KOPT-K1 (cell line): ENCODE results near the gene TTC39A.

Source experiments
- H3K27ac ChIP-seq: fragments of 200-600 bp; sonication (generic); 2 replicates; pipeline ENCODE4 v1.5.1; 2016; ENCODE audit warnings: antibody characterized with exemption, mild to moderate bottlenecking, low read depth, low read length; ENCODE audit not compliant: poor library complexity, severe bottlenecking
- H3K36me3 ChIP-seq: fragments of 200-600 bp; sonication (generic); 2 replicates; pipeline ENCODE4 v1.5.1; 2017; ENCODE audit warnings: antibody characterized with exemption, mild to moderate bottlenecking, low read length, moderate library complexity; ENCODE audit not compliant: insufficient read depth
- H3K9me3 ChIP-seq: fragments of 200-600 bp; sonication (generic); 2 replicates; pipeline ENCODE4 v1.5.1; 2017; ENCODE audit warnings: antibody characterized with exemption, low read length, mild to moderate bottlenecking; ENCODE audit not compliant: insufficient read depth, poor library complexity, severe bottlenecking

Gene TTC39A

DNA sequence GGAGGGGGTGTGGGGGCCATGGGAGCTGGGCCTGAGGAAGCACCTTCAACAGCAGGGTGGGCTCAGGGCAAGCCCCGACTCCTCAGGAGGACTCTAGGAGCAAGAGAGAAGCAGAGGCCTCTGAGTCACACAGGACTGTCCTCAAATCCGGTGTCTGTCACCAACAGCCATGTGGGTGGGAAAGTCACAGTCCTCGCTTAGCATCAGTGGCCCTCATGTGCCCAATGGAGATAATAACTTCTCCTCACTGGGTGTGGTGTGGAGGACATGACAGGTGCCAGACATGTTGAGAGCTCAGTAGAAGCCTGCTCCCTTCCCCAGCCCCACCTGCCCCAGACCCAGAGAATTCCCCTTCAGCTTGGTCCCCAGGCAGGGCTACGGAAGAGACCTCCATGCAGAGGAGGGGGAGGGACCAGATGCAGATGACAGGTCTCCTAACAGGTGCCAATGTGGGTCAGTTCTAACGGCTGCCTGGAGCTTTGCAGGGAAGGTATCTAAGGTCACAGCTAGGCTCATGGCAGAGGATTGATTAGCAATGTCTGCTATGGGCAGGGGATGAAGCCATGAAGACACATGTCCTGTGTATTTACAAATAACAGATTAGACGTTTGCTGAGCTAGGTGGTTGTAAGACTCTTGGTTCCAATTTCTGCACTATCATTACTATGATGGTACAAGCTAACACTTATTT, 30.2 kb downstream of the TTC39A start:
- H3K27ac ChIP-seq, result no peak overlapping the region
- H3K9me3 ChIP-seq, result peaks cover 4% of the 10 kb centered on the region
- H3K36me3 ChIP-seq, result no peaks in the 10 kb centered on the region

DNA sequence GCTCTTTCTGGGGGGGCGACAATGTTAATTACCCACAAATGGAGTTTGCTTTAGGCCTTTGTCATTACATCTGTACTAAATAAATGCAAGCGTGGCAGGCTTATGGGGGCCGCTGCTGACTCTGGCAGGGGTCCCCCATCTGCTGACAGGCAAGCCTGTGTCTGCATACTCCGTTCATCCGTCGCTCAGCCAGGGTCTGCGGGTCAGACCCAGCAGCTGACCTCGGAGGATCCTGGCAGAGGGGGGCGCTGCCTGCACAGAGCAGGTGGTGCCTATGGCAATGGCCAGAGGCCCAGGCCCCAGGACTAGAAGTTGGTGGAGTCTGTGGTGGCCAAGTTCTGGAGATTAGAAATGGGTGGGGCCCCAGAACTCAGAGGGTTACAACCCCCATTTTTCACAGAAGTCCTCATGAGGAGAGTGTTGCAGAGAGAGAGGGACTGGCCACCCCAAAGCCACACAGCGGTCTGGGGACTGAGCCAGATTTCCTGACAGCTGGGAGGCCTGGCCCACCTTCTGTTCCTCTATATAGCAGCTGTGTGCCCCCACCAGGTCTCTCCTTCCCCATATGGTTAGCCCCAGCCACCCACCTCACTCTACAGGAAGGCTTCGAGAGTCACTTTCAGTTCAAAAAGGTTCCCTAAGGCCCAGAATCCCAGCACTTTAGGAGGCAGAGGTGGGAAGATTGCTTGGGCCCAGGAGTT, 31.0 kb downstream of the TTC39A start:
- no peak overlapping the region for H3K27ac ChIP-seq
- H3K36me3 ChIP-seq, result no peaks in the 10 kb centered on the region
- peaks cover 4% of the 10 kb centered on the region for H3K9me3 ChIP-seq

DNA sequence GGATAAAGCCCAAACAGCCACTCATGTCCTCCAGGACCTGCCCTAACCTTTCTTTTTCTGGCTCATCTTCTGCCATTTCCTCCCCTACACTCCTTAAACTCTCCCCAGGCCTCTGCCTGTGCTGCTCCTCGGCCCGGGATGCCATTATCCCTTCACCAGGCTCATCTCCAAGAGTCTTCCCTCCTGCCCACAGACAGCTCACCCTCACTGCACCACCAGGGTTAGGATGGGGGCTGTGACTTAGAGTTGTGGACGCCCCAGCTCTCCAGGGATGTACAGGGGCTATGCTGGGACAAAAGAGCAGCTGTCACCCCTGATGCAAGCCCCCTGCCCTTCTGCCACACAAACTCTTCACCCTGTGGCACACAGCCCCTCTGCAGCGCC, 32.0 kb downstream of the TTC39A start:
- Histone ChIP-seq H3K9me3 (peaks cover 4% of the 10 kb centered on the region), H3K36me3 (no peaks in the 10 kb centered on the region), H3K27ac (no peak overlapping the region)

DNA sequence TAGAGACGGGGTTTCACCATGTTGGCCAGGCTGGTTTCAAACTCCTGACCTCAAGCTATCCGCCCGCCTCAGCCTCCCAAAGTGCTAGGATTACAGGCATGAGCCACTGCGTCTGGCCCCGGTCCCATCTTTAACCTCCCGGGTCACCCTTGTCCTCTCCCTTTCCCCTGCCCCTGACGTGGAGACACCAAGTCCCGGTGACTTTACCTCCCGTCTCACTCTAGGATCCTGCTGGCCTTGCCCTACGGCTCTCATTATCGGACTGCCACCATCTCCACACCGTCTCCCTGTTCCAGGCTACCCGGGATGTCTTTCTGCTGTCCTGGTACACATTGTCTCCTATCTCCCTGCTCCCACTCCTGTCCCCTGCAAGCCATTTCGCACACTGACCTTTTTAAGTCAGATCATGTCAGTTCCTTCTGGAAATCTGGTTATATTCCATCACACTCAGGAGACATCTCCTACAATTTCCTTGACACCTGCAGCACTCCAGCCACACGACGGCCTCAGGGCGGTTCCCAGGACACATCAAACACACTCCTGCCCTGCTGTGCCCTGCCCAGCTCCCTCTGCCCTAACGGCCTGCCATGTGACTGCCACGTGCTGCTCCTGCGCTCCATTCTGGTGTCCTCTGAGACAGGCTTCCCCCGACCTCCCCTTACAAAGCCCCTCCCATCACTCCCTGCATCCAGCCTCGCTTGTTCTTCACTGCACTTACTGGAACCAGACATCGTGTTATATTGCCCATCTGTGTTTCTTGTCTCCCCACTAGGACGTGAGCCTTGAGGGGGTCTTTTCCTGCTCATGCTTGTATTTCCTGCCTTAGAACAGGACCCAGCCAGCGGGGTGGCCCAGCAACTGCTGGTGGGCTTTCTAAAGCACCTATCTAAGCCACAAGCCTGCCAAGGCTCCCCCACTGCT, 32.7 kb downstream of the TTC39A start:
- peak overlapping the region; percentile 37 for H3K27ac ChIP-seq
- peaks cover 4% of the 10 kb centered on the region for H3K9me3 ChIP-seq

DNA sequence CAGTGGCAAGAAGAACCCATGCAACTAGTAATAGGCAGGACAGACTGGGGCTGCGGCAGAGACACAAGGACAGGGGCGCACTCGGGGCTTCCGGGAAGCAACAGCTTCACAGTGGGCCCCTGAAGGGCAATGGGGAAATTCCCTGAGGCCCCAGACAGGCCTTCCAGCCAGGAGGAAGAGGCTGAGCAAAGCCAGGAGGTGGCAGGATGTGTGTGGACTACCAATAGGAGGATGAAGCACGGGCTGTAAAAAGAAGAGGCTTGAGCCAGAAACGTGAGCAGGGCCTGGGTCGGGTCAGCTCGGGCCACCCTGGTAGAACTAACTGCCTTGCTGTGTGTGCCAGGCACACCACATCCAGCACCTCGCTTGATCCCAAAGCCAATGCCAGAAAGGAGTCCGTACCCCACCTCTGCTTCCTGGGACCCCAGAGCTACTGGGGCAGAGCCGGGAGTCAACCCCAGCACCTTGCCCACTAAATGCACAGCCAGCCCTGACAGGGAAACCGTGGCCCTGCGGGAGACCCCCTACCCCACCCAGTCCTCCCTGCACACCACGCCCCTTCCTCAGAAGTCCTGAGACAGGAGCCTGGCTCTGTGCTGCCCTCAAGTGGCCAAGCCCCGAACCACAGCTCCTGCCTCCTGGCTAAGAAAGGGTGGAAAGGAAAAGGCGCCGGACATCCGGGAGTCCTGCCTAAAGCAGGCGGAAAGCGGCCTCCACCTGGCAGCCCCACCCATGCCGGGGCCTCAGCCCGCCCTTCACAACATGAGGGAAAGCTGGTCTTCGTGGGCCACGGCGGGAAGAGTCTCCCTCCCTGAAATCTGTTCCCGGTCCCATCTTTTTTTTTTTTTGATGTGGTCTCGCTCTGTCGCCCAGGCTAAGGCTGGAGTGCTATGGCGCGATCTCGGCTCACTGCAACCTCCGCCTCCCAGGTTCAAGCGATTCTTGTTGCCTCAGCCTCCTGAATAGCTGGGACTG, 33.7 kb downstream of the TTC39A start:
- H3K36me3 ChIP-seq, result no peaks in the 10 kb centered on the region
- H3K27ac ChIP-seq, result peak overlapping the region; percentile 37
- peaks cover 4% of the 10 kb centered on the region for H3K9me3 ChIP-seq

More for the DNA sequence above, 32.7 kb downstream of the TTC39A start:
- no peaks in the 10 kb centered on the region for H3K36me3 ChIP-seq

DNA sequence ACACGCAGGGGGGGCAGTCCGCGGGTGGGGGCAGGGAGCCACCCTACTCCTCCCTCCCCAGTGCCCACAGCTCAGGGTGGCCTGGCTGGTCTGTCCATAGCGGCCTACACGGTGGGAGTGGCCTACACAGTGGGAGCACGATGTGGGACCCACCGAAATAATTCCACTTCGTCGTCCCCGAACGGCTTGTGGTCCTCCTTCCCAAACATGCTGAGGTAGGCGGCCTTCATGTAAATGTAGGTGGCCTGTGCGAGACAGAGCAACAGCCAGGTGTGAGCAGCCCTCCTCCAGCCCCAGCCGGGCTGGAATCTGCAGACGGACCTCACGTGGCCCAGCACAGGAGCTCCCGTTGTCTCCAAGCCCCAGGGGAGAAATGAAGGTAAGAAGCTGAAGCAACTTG, 34.4 kb downstream of the TTC39A start:
- Histone ChIP-seq H3K36me3 (no peaks in the 10 kb centered on the region), H3K9me3 (peaks cover 4% of the 10 kb centered on the region), H3K27ac (no peak overlapping the region)

DNA sequence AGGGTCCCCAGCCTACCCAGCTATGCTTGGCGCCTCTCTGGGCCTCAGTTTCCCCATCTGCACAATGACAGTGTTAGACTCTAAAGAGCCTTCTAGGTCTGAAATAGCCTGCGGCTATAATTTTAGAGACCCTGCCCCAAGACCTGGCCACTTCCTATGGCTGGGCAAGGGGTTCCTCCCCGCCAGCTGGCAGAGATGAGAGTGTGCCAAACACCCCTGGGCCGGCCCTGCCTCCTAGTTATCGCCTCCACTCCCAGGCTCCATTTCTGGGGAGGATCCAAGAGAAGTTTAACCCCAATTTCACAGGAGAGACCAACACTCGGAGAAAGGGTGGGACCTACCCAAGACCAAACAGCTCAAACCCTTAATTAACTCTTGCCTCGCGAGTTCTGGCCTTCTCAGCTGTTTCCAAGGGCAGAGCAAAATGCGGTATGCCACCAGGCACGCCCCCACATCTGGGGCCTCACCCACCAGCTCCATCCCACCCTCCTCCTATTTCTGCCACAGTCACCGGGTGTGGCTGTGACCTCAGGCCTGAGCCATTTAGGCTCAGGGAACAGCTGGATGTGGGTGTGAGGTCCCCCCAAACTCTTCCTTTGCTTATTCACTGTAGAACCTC, 35.7 kb downstream of the TTC39A start:
- Histone ChIP-seq H3K36me3 (no peaks in the 10 kb centered on the region), H3K27ac (no peak overlapping the region), H3K9me3 (peaks cover 4% of the 10 kb centered on the region)

DNA sequence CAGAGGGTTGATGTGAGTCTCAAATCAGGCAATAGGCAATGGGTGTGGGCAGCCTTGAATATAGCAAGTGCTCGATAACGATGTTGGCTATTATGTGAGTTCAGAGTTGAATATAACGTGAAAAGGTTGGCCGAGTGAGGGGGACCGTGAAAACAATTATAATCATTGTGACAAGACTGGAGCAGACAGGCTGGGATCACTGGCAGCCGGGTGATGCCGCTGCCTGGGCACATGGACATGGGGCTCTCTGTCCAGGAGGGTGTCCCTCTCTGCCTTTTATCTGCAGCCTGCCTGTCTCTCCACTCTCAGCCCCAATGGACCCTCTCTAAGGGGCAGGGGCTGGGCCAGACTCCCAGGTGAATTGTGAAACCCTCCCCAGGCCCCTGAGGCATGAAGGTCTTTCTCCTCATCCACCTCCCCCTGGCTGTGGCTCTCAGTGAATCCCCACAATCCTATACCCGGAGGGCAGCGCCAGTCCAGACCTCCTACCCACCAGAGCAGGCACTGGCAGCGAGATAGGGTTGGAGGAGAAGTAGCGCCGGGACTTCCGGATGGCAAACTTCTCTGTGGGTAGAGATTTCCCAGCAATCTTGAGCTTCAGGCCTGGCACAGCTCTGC, 36.4 kb downstream of the TTC39A start:
- Histone ChIP-seq H3K9me3 (peaks cover under 1% of the 10 kb centered on the region), H3K36me3 (no peaks in the 10 kb centered on the region), H3K27ac (no peak overlapping the region)

DNA sequence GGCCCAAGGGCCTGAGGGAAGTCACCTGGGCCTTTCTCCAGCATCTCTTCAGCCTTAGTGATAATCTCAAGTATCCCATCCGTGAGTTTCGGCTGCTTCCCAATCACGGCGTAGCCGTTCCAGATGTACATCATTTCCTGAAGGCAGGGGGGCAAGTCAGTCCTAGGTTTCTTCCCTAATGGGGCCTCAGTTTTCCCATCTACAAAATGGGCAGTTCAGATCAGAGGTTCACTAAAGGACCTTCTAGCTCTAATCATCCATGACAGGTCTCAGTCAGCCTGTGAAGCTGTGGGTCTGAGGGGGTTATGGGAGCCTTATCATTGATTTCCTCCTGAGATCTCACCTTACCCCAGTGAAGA, 39.9 kb downstream of the TTC39A start:
- H3K27ac ChIP-seq, result no peak overlapping the region
- no peaks in the 10 kb centered on the region for H3K36me3 ChIP-seq
- no peaks in the 10 kb centered on the region for H3K9me3 ChIP-seq

DNA sequence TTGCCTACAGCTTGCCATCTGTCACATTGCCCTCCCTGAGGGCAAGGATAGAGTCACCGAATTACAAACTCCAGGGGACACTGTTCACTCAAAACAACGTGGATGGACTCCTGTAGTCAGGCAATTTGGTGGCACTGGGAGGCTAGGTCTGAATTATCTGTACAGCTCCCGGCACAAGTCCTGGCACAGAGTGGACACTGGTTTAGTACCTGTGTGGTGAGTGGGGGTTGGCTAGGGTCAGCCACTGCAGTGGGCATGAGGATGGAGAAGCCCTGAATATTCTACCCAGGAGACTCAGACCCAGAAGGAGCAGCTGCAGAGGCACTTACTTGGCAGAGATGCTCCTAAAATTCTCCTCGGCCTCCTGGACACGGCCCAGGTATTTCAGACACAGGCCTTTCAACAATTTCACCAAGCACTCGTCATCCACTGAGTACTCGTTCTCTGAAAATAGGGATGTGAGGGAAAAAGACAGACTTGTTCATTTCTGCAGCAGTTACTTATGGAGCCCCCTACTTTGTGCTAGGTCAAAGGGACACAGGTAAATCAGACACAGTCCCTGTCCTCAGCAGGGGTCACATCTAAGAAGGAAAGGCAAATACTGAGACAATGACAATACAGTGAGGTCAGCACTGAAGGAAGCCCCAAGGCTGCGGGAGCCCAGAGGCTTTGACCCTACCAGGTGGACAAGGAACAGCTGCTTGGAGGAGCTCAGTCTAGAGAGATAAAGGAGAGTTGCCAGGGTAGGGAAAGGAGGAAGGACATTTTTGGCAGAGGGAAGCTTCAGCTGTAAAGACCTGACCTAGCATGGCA, 40.5 kb downstream of the TTC39A start:
- no peaks in the 10 kb centered on the region for H3K9me3 ChIP-seq
- H3K27ac ChIP-seq, result no peak overlapping the region
- no peaks in the 10 kb centered on the region for H3K36me3 ChIP-seq

DNA sequence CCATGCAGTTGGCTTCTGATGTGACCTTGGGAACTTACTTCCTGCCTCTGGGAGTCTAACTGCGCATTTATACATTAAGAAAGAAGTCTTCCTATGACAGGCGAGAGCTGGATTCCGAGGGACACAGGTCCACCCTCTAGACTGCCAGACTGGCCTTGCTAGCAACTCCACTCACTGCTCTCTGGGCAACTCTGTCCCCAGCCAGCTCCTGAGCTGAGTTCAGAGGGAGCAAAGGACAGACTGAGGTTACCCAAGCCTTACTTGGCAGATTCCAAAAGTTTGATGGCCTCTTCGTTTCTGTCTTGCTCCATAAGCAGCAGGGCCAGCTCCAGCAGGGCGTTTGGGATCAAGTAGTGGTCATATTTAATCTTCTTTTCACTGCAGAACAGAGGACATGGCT, 41.8 kb downstream of the TTC39A start:
- H3K9me3 ChIP-seq, result no peaks in the 10 kb centered on the region
- H3K27ac ChIP-seq, result no peak overlapping the region

DNA sequence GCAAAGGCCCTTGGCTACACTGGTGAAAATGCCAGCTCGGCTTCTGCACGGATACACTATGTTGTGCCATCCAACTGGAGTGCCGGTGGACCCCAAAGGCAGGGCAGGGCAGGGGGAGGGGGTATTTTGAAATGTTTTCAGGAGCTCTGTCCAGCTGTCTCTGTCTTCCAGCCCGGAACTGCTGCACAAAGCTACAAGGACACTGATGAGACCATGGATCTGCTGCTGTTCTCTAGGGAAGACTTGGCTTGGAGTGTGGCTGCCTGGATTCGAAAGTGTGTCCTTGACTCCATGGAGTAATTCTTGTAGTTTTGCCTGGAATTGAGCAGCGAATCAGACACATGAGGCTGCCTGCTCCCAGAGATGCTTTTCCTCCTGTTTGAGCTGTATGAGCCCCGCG, 42.4 kb downstream of the TTC39A start:
- no peaks in the 10 kb centered on the region for H3K9me3 ChIP-seq
- H3K36me3 ChIP-seq, result no peaks in the 10 kb centered on the region
- H3K27ac ChIP-seq, result no peak overlapping the region

More for the DNA sequence above, 41.8 kb downstream of the TTC39A start:
- H3K36me3 ChIP-seq, result no peaks in the 10 kb centered on the region

DNA sequence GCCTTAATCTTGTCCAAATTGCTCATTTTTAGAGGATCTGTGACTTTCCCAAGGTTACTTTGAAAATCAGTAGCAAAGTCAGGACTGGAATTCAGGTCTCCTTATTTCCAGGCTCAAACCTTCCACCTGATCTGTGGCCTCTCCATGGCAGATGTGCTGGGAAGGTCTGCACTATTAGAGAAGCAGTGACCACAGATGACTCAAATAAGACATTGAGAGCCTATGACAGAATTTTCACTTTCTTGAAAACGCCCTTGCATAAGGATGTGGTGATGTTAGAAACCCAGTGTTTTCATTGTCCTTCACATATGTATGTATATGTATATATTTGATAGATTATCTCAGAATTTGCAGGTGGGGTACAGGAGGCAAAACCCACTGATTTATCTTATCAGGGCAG, 45.3 kb downstream of the TTC39A start:
- Histone ChIP-seq H3K27ac (no peak overlapping the region), H3K9me3 (no peaks in the 10 kb centered on the region), H3K36me3 (no peaks in the 10 kb centered on the region)
